CD4-positive, alpha-beta memory T cell (primary cell): ENCODE results near the gene TRIM2. TPM values are rescaled to one million over a fixed set of nuclear protein-coding genes. Genes with fewer than 3 reads are reported as not detected.

Experiments used
- CTCF ChIA-PET: fragments of 350-600 bp; sonication (Branson Sonifier 250); formaldehyde crosslinking; loops from one replicate; lab custom pipeline; 2021; ENCODE audit warnings: inconsistent platforms; ENCODE audit not compliant: partially characterized antibody; lab: Charles Lee
- POLR2A ChIA-PET: fragments of 350-600 bp; sonication (Branson Sonifier 250); formaldehyde crosslinking; loops from one replicate; lab custom pipeline; 2021; ENCODE audit not compliant: partially characterized antibody; lab: Charles Lee
- DNase-seq, 5 donors: peaks; one replicate each; pipeline versions ENCODE4 v3.0.0 to v3.0.0-alpha.2; 2020 to 2022; ENCODE audit warnings: mixed read lengths in 1 of 5
- H3K27ac ChIP-seq: one replicate; pipeline ENCODE4 v1.7.0; 2013; ENCODE audit warnings: low read depth, low read length
- H3K27me3 ChIP-seq: 2 replicates; pipeline ENCODE4 v1.7.0; 2013; ENCODE audit warnings: mild to moderate bottlenecking, low read length, moderate library complexity; ENCODE audit not compliant: insufficient read depth
- H3K36me3 ChIP-seq: 2 replicates; pipeline ENCODE4 v1.7.0; 2013; ENCODE audit warnings: mild to moderate bottlenecking, low read length, moderate library complexity; ENCODE audit not compliant: insufficient read depth
- H3K4me1 ChIP-seq: 2 replicates; pipeline ENCODE4 v1.7.0; 2013; ENCODE audit warnings: mild to moderate bottlenecking, low read length, moderate library complexity; ENCODE audit not compliant: insufficient read depth
- H3K4me3 ChIP-seq, 2 donors: one replicate each; pipeline ENCODE4 v1.7.0; 2013; ENCODE audit warnings: low read length in 2 of 2, mild to moderate bottlenecking in 1 of 2
- H3K9me3 ChIP-seq, 2 donors: one replicate each; pipeline ENCODE4 v1.7.0; 2013; ENCODE audit warnings: low read length in 2 of 2, control low read depth in 1 of 2; ENCODE audit not compliant: control insufficient read depth in 1 of 2
- H3K27ac Mint-ChIP-seq, 7 donors: one replicate each; pipeline ENCODE4 v1.8.0; 2020 to 2021; ENCODE audit warnings: mixed read lengths in 7 of 7, mild to moderate bottlenecking in 6 of 7, inconsistent platforms in 3 of 7, moderate library complexity in 3 of 7
- H3K27me3 Mint-ChIP-seq, 2 donors: one replicate each; pipeline ENCODE4 v1.8.0; 2020 to 2021; ENCODE audit warnings: mixed read lengths in 2 of 2
- H3K36me3 Mint-ChIP-seq, 2 donors: one replicate each; pipeline ENCODE4 v1.8.0; 2020 to 2021; ENCODE audit warnings: mixed read lengths in 2 of 2, inconsistent platforms in 1 of 2, mild to moderate bottlenecking in 1 of 2
- H3K4me1 Mint-ChIP-seq, 4 donors: one replicate each; pipeline ENCODE4 v1.8.0; 2020 to 2021; ENCODE audit warnings: mixed read lengths in 4 of 4, mild to moderate bottlenecking in 1 of 4
- H3K4me3 Mint-ChIP-seq, 8 donors: one replicate each; pipeline ENCODE4 v1.8.0; 2020 to 2021; ENCODE audit warnings: mixed read lengths in 8 of 8, mild to moderate bottlenecking in 7 of 8, moderate library complexity in 6 of 8, inconsistent platforms in 3 of 8
- H3K9me3 Mint-ChIP-seq, 8 donors: one replicate each; pipeline ENCODE4 v1.8.0; 2020 to 2021; ENCODE audit warnings: mixed read lengths in 8 of 8, mild to moderate bottlenecking in 5 of 8, inconsistent platforms in 3 of 8, moderate library complexity in 1 of 8
- intact Hi-C: fragments of 100-400 bp; cut with micrococcal nuclease; formaldehyde crosslinking; loops from one replicate; pipeline ENCODE4 v1.15.1; 2023
- polyA plus RNA-seq, 2 donors: library from polyadenylated mRNA; unstranded; fragments of 300-500 nt; fragmentation: Illumina TruSeq; gene quantifications; one replicate each; pipeline ENCODE4 v1.2.3, GENCODE V29; 2021
- total RNA-seq, 2 experiments: library from RNA; stranded (reverse); gene quantifications; one replicate each; pipeline ENCODE4 v1.2.3, GENCODE V29; 2021

Gene TRIM2
- total and polyA plus RNA-seq, 4 experiments from 2014 or later = 7.5 to 12.3 (median 10.5) TPM

DNA sequence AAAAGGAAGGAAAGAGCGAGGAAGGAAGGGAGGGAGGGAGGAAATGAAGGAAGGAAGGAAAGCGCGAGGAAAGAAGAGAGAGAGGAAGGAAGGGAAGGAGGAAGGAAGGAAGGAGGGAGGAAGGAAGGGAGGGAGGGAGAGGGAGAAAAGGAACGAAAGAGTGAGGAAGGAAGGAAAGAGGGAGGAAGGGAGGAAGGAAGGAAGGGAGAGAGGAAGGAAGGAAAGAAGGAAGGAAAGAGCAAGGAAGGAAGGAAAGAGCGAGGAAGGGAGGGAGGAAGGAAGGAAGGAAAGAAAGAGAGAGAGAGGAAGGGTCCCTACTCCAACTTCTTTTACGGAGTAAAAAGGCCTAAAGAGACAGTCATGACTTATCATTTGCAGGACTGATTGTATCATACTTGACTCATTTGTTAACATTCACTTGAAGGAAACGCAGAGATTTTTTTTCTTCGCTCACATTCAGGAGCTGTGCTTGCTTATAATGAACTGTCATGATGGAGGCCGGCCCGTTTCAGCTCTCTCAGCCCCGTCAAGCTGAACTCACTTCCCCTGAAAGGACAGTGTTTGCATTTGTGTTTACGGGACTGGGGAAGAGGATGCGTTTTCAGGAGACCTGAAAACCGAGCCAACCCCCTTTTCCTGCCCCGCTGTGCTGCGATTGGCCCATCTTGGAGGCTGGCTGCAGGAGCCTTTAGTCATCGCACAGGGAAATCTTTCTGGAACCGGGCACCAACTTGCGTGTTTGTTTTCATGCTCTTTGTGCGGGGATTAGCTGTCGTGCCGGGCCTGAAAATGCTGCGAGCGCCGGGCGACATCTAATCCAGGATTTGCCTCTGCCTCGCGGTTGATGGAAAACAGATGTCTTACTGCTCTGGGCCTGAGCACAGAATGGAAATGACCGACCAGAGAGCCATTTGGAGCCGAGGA, 17.8 kb downstream of the TRIM2 start:
- Mint-ChIP-seq H3K36me3 (peaks cover 0 to 3% of the 10 kb centered on the region in 2 donors), H3K27me3 (no peaks in the 10 kb centered on the region), H3K4me3 (peak overlapping the region; percentile 87 to 94 (median 92)), H3K27ac (peak overlapping the region; percentile 73 to 91 (median 88)), H3K4me1 (peaks cover 30 to 51% (median 38%) of the 10 kb centered on the region in 4 donors), H3K9me3 (peaks cover 0 to 4% (median 0%) of the 10 kb centered on the region in 8 donors)
- intact Hi-C loops = loop anchor here (1.0 to 2.0 kb wide), 2 partner anchors 17 to 27 kb away; no protein-coding TSS in a partner anchor
- CTCF ChIA-PET = interaction anchor here (0.6 to 1.8 kb wide), 5 partner anchors 17 to 1155 kb away, joined by 3 to 4 read pairs (median 3); no protein-coding TSS in a partner anchor
- POLR2A ChIA-PET = interaction anchor here (1.1 to 2.4 kb wide), 3 partner anchors 18 to 69 kb away, joined by 5 to 10 read pairs (median 9); partner anchors contain the start of gene TRIM2
- H3K4me3 ChIP-seq = peak overlapping the region; percentile 24 to 62
- H3K9me3 ChIP-seq = no peaks in the 10 kb centered on the region
- H3K27ac ChIP-seq = peak overlapping the region; percentile 56
- no peaks in the 10 kb centered on the region for H3K36me3 ChIP-seq
- H3K27me3 ChIP-seq = peaks cover 3% of the 10 kb centered on the region
- H3K4me1 ChIP-seq = peaks cover 36% of the 10 kb centered on the region
- peak; percentile 19 to 49 (median 41) for DNase-seq

DNA sequence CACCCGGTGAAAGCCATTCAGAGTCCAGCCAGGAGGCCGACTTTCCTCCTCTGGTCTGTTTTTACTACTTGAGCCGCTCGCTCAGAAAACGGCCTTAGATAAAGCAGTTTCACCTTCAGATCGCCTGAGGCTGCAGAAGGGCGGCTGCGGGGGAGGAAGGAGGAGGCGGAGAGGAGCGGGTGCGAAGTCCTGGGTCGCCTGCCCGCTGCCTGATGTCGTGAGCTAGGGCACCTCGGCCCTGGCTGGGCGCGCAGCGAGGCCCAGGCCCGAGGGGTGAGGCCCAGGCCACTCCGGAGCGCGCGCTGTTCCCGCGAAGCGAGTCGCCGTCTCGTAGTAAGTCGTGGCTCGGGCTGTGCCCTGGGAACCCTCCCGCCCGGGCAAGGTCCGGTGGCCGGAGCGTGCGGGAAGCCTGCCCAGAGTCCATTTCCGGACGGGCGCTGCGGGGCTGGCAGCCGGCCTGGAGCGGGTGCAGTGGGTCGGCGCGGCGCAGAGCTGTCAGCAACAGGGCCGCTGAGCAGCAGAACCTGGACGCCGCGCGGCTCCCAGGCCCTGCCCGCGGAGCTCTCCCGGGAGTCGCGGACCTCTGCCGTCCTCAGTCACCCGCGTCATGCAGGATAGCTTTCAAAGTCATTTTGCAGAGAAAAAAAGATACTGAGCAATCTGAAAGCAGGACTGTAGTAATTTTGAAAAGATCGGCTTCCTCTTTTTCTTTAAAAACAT, 18.6 kb downstream of the TRIM2 start:
- H3K36me3 ChIP-seq = no peaks in the 10 kb centered on the region
- H3K4me3 ChIP-seq = peak overlapping the region; percentile 24 to 62
- Mint-ChIP-seq H3K4me1 (peaks cover 30 to 59% (median 42%) of the 10 kb centered on the region in 4 donors), H3K36me3 (peaks cover 0 to 3% of the 10 kb centered on the region in 2 donors), H3K27ac (peak overlapping the region; percentile 78 to 91 (median 88)), H3K4me3 (peak overlapping the region; percentile 87 to 94 (median 92)), H3K9me3 (peaks cover 0 to 4% (median 0%) of the 10 kb centered on the region in 8 donors), H3K27me3 (no peaks in the 10 kb centered on the region)
- intact Hi-C loops = loop anchor here (1.0 to 2.0 kb wide), 2 partner anchors 18 to 26 kb away; no protein-coding TSS in a partner anchor
- ChIA-PET CTCF (interaction anchor here (0.6 to 1.8 kb wide), 6 partner anchors 17 to 1154 kb away, joined by 3 to 4 read pairs (median 3); no protein-coding TSS in a partner anchor), POLR2A (interaction anchor here (0.6 to 2.4 kb wide), 6 partner anchors 10 to 71 kb away, joined by 3 to 10 read pairs (median 6); partner anchors contain the start of gene TRIM2)
- DNase-seq = peak in 4 of 5 donors; percentile 12 to 31 (median 20)
- H3K9me3 ChIP-seq = no peaks in the 10 kb centered on the region
- H3K27ac ChIP-seq = peak overlapping the region; percentile 56
- H3K27me3 ChIP-seq = peaks cover 3% of the 10 kb centered on the region
- peaks cover 36% of the 10 kb centered on the region for H3K4me1 ChIP-seq

DNA sequence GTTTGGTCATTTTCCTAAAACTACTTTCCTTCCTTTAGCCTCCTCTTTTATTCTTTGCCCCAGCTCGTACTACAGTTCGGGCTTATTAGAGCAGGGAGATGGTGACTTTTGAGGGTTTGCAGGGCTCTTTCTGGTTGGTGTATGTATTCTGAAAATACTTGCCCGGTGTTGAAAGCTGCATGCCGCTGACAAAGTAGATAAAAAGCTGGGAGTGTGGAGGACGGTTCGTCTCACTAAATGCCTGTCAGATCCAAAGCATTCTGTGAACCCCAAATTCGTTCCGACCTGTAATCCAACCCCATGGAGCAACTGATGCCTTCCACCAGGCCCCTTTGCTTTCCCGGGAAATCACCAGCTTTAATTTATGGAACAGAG, 19.2 kb downstream of the TRIM2 start:
- ChIA-PET POLR2A (interaction anchor here (0.6 to 2.4 kb wide), 6 partner anchors 11 to 71 kb away, joined by 3 to 10 read pairs (median 6); partner anchors contain the start of gene TRIM2), CTCF (interaction anchor here (0.9 to 1.8 kb wide), 4 partner anchors 26 to 138 kb away, joined by 3 to 4 read pairs (median 4); no protein-coding TSS in a partner anchor)
- H3K36me3 Mint-ChIP-seq = peaks cover 0 to 3% of the 10 kb centered on the region in 2 donors
- intact Hi-C loops = loop anchor here (2.0 kb wide), 1 partner anchor 25 kb away; no protein-coding TSS in a partner anchor
- no peaks in the 10 kb centered on the region for H3K36me3 ChIP-seq
- H3K9me3 ChIP-seq = no peaks in the 10 kb centered on the region
- H3K9me3 Mint-ChIP-seq = peaks cover 0 to 4% (median 0%) of the 10 kb centered on the region in 8 donors
- H3K4me3 Mint-ChIP-seq = peak overlapping the region; percentile 84 to 92 (median 90)
- no peaks in the 10 kb centered on the region for H3K27me3 Mint-ChIP-seq
- peak overlapping the region; percentile 20 to 62 for H3K4me3 ChIP-seq
- no peak for DNase-seq
- H3K27ac ChIP-seq = peak overlapping the region; percentile 56
- H3K4me1 Mint-ChIP-seq = peaks cover 33 to 64% (median 45%) of the 10 kb centered on the region in 4 donors
- H3K4me1 ChIP-seq = peaks cover 36% of the 10 kb centered on the region
- peak overlapping the region; percentile 61 to 87 (median 71) for H3K27ac Mint-ChIP-seq
- H3K27me3 ChIP-seq = peaks cover 3% of the 10 kb centered on the region

DNA sequence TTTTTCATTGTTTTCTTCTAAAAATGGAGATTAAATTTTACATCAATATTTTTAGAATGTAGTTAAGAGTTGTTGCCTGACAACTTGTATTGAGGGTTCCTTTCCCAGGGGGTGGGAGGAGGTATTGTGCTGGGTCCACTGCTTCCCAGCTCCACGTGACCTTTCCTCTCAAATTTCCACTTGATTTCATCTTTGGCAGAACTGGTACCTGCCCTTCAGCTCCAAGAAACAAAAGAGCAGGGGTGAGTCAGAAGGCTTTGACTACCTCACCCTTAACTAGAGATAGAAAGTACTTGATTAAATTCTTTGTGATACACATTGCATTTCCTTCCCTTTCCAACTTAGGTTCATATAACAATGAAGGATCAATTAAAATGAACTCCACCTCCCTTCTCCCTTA, 19.7 kb downstream of the TRIM2 start:
- Mint-ChIP-seq H3K9me3 (peaks cover 0 to 5% (median 0%) of the 10 kb centered on the region in 8 donors), H3K27me3 (peaks cover 0 to 2% of the 10 kb centered on the region in 2 donors), H3K4me3 (peak overlapping the region; percentile 84 to 92 (median 90)), H3K27ac (peak overlapping the region in 6 of 7 donors; percentile 61 to 93 (median 78)), H3K36me3 (peaks cover 3 to 5% of the 10 kb centered on the region in 2 donors), H3K4me1 (peaks cover 34 to 69% (median 45%) of the 10 kb centered on the region in 4 donors)
- intact Hi-C loops = loop anchor here (2.0 kb wide), 1 partner anchor 25 kb away; no protein-coding TSS in a partner anchor
- H3K9me3 ChIP-seq = no peaks in the 10 kb centered on the region
- POLR2A ChIA-PET = interaction anchor here (1.3 to 2.4 kb wide), 5 partner anchors 11 to 70 kb away, joined by 3 to 10 read pairs (median 6); no protein-coding TSS in a partner anchor
- CTCF ChIA-PET = no interaction called here
- DNase-seq = no peak
- peak overlapping the region; percentile 56 for H3K27ac ChIP-seq
- peaks cover 36% of the 10 kb centered on the region for H3K4me1 ChIP-seq
- H3K36me3 ChIP-seq = no peaks in the 10 kb centered on the region
- no peak overlapping the region for H3K4me3 ChIP-seq
- H3K27me3 ChIP-seq = peaks cover 3% of the 10 kb centered on the region

DNA sequence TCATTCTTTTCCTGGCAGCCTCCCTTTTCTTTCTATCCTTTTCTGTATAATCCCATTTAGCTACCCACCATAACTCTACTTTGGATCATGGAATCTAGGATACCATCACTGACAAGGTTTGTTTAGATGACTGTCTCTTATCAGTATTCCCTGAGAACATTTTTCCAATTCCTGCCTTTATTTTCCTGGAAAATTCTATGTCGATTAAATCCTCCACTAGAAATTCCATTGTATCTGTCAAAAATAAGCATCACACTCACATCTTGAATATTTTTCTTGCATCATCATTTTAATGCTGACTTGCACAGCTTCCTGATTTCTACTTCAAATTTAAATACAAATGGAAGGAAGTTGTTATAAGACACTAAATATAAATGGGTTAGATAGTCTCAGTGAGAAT, 20.2 kb downstream of the TRIM2 start:
- ChIA-PET CTCF (no interaction called here), POLR2A (interaction anchor here (1.5 kb wide), 2 partner anchors 11 to 19 kb away, joined by 3 to 4 read pairs; no protein-coding TSS in a partner anchor)
- Mint-ChIP-seq H3K9me3 (peaks cover 0 to 5% (median 0%) of the 10 kb centered on the region in 8 donors), H3K4me3 (peak overlapping the region; percentile 84 to 92 (median 90)), H3K4me1 (peaks cover 34 to 70% (median 45%) of the 10 kb centered on the region in 4 donors), H3K27ac (peak overlapping the region in 6 of 7 donors; percentile 61 to 93 (median 78)), H3K27me3 (peaks cover 0 to 2% of the 10 kb centered on the region in 2 donors), H3K36me3 (peaks cover 3 to 5% of the 10 kb centered on the region in 2 donors)
- no peaks in the 10 kb centered on the region for H3K9me3 ChIP-seq
- no peak for DNase-seq
- intact Hi-C loops = no loop called here
- no peak overlapping the region for H3K4me3 ChIP-seq
- H3K36me3 ChIP-seq = no peaks in the 10 kb centered on the region
- peaks cover 36% of the 10 kb centered on the region for H3K4me1 ChIP-seq
- peaks cover 3% of the 10 kb centered on the region for H3K27me3 ChIP-seq
- no peak overlapping the region for H3K27ac ChIP-seq

DNA sequence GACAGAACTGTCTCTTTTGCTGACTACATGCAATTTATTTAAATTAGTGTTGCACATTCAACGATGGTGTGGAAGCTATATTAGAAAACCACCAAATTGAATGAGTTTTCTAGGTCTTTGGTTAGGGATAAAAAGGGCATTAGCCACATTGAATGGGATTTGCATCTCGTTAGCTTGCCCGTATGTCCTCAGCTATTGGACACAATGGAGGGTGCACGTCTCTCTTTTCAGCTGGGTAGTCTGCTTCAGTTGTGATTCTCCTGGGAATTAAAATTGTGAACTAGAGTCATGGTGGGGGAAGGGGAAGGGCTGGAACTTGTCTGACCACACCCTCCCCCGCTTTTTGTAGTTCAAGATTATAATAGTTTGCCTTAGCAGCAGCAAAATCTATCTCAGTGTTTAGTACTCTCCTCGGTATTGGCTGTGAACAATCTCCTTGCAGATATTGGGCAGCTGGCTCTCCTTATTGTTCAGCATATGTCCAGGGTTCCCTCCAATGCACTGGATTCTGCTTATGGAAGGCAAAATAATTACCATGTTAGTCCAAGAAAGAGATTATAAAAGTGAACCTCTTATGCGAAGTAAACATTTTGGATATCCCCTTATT, 23.3 kb downstream of the TRIM2 start:
- intact Hi-C loops = no loop called here
- Histone ChIP-seq H3K36me3 (no peaks in the 10 kb centered on the region), H3K9me3 (no peaks in the 10 kb centered on the region), H3K4me3 (no peak overlapping the region), H3K27ac (no peak overlapping the region), H3K4me1 (peaks cover 32% of the 10 kb centered on the region), H3K27me3 (peaks cover 3% of the 10 kb centered on the region)
- Mint-ChIP-seq H3K27me3 (peaks cover 2 to 3% of the 10 kb centered on the region in 2 donors), H3K9me3 (peaks cover 0 to 5% (median 0%) of the 10 kb centered on the region in 8 donors), H3K27ac (no peak overlapping the region), H3K4me1 (peaks cover 30 to 72% (median 41%) of the 10 kb centered on the region in 4 donors), H3K36me3 (peaks cover under 1 to 10% of the 10 kb centered on the region in 2 donors), H3K4me3 (no peak overlapping the region)
- ChIA-PET POLR2A (no interaction called here), CTCF (no interaction called here)
- DNase-seq = no peak
